Limb (tissue), 2 donors: ENCODE results near the gene LTB4R.
"Not testable (repeated sequence)": the region's sequence is repeated elsewhere in the genome, so short reads cannot be mapped to it uniquely, and the experiment has no call there.

Experiments used
- DNase-seq, 2 donors: peaks; one replicate each; pipeline ENCODE4 v3.0.0-alpha.2; 2016; ENCODE audit errors: extremely low spot score in 2 of 2

Gene LTB4R

GRCh38 chr14:24321212-24321975 is 10.1 kb downstream of the LTB4R start:
- DNase-seq, result no peak

- no peak for DNase-seq
Observed at GRCh38 chr14:24322672-24323071, 11.4 kb downstream of the LTB4R start.

GRCh38 chr14:24323341-24323740 is 12.0 kb downstream of the LTB4R start:
- DNase-seq, result no peak

DNA sequence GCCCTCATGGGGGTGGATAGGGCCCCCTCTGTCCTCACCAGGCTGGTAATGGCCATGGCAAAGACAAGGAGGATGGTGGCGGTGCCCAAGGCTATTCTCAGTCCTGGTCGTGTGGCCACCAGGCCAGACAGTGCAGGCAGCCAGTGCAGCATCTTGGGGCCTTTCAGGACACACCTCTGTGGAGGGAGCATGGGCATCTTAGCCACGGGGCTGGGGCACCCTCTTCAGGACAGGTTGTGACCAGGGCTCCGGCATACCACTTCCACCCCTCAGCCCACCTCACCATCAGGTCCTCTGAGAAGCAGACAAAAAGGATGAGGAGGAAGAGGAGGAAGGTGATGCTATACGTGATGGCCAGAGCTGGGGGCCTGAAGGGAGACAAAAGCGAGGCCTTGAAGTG is 12.7 kb downstream of the LTB4R start:
- no peak for DNase-seq

GRCh38 chr14:24325041-24325530 is 13.8 kb downstream of the LTB4R start:
- DNase-seq, result no peak

DNA sequence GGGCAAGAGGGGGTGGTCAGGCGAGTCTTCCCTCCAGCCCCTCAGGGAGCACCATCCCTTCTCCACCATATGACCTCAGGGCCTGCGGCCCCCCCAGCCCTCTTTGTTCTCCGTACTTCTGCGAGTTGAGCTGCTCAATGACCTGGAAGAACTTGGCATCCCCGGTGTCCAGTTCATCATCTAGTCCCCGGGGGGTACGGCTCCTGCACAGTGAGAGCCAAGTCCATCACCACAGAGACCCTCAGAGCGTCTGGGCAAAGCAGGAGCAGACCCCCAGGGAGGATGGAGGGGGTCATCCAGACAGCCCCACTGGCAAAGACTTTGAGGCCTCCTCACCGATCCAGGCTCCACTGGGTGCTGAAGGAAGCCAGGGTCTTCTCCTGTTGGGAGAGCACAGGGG is 14.7 kb downstream of the LTB4R start:
- DNase-seq, result no peak

GRCh38 chr14:24327303-24327702 is 16.0 kb downstream of the LTB4R start:
- no peak for DNase-seq

GRCh38 chr14:24327914-24328313 is 16.6 kb downstream of the LTB4R start:
- not testable (repeated sequence) for DNase-seq

DNA sequence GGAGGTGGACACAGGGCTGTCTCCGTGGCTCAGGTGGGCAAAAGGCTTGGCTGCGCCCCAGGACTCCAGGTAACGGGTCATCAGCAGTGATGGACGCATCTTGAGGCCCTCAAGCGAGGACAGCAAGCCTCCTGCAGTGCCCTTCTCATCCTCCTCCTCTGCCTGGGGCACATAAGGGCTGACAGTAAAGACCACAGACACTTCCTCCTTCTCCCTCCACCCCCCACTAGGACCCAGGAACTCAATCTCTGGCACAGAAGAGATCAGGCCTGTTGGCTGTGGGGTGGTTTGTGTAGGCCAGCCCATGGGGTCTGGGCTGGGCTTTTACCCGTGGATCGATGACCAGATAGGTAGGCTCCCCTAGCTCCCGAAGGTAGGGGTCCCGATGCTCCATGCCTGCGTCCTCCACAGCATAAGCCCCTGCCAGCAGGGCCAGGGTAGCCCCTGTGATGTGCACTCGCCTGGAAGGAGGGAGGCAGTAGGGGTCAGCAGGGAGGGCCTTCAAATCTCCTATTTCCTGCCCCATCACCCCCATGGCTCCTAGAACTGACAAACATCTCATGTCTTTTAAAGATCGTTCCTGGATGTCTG is 17.9 kb downstream of the LTB4R start:
- DNase-seq, result no peak

GRCh38 chr14:24329736-24330135 is 18.4 kb downstream of the LTB4R start:
- DNase-seq, result no peak

GRCh38 chr14:24330973-24331674 is 19.8 kb downstream of the LTB4R start:
- DNase-seq, result no peak

DNA sequence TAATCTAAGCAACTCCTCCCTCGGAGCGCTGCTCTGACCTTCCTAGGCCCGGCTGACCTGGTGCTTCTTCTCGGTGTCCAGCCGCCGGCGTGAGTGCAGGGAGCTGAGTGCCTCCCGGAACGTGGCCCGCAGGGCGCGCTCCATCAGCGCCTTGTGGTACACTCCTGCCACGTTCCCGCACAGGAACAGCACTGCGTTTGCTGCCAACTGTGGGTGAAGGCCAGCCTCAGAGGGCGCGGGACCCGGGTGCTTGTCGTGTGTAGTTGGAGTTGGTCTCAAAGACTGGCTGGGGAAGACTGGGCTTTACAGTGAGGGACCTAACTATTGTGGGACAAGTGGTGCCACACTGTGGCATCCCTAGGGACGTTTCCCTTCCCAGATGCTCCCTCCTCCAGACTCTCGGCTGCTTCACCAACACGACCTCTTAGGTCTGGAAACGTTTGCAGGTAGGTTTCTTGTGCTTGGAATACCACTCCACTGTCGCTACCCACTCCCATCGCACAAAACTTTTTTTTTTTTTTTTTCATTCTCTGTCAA is 20.5 kb downstream of the LTB4R start:
- no peak for DNase-seq

DNA sequence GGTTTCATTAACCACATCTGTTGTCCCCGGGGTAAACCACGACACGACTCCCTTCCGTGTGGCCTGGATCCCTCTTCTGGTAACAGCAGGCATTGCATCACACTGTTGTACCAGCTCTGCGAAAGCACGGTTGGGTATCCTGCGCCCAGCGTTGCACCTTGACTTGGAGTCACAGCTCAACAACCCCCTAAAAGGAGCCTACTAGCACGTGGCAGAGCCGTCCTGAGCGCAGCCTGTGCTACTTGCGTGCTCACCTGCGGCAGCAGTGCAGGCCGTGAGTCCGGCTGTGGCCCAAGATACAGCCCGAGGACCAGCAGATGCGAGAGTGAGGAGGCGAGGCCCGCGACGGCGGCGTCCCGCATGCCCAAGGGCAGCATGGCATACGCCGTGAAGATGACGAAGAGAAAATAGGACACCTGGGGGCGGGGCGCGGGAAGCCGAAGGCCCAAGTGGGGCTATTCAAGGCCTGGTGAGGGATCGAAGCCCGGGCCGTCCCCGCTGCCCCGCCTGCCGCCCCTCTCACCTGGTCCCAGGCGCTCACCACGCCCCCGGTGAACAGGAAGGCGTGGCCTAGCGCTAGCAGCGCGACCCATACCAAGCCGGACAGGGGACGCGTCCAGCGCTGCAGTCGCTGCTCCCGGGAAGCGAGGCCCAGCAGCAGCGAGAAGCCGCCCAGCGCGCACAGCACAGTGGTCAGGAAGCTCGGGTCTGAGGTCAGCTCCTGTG is 21.1 kb downstream of the LTB4R start:
- DNase-seq, result peak; percentile 58 to 77

GRCh38 chr14:24334431-24335291 is 23.4 kb downstream of the LTB4R start, which contains the start of gene ADCY4:
Gene ADCY4, minus strand, starts transcription at chr14:24335071. Its CDS starts 419 bp downstream, at chr14:24334652.
- no peak for DNase-seq

- no peak for DNase-seq
Observed at GRCh38 chr14:24335461-24336171, 24.3 kb downstream of the LTB4R start.

GRCh38 chr14:24337144-24337823 is 26.0 kb downstream of the LTB4R start:
- DNase-seq, result no peak

DNA sequence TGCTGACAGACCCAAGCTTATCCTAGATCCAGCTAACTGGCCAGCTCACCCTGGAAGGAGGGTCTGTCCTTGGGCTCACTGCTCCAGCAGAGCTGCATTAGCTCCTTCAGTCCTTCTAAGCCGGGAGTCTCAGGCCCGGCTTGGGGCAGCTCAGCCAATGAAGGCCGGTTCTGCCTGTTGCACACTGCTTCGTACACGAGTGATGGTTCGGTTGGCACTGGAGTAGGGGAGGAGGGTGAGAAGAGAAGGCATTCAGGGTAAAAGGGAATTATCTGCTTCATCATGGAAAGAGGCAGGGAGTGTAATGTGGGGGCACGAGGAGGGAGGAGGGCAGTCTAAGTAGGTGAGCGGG is 26.5 kb downstream of the LTB4R start:
- no peak for DNase-seq

DNA sequence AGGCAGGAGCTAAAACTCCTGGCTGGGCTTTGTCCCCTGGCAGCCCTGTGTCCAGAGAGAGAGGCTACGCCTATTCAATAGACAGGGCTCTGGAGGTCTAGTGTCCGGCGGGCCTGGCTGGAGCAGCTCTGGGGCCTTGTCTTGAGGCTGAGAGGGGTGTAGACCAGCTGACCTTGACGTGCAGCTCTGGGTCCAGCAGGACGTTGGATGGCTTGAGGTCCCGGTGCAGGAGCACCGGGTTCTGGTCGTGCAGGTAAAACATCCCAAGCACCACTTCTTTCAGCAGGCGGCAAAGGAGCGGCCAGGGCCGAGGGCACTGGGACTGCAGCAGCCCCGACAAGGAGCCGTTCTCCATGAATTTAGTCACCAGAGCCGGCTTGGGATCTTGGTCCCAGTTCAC is 27.5 kb downstream of the LTB4R start:
- no peak for DNase-seq
